Activated naive CD4-positive, alpha-beta T cell treated with Interleukin-2 at 50 U/mL for 16 hours (primary cell): ENCODE data around the gene ZNF189.

ENCODE experiments used
- DNase-seq: peaks from one replicate; pipeline ENCODE4 v3.0.0-alpha.2; 2020

ZNF189 gene

GRCh38 chr9:101427358-101427757 is 28.7 kb downstream of the ZNF189 start:
- DNase-seq, result no peak

GRCh38 chr9:101427957-101428655 is 29.5 kb downstream of the ZNF189 start:
- no peak for DNase-seq

DNA sequence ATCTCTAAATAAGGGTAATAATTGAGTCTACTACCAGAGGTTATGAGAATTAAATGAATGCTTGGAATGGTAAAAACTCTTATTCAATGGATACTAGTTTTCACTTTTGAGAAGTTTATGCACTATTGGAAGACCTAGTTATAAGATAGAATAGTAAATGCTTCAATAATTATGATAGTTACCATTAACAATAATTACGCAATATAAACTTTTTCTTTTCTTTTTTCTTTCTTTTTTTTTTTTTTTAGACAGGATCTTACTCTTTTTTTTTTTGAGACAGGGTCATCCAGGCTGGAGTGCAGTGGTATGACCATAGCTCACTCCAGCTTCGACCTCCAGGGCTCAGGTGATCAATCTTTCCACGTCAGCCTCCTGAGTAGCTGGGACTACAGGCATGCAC is 30.3 kb downstream of the ZNF189 start:
- DNase-seq, result no peak

GRCh38 chr9:101429736-101430135 is 31.1 kb downstream of the ZNF189 start:
- DNase-seq, result no peak

DNA sequence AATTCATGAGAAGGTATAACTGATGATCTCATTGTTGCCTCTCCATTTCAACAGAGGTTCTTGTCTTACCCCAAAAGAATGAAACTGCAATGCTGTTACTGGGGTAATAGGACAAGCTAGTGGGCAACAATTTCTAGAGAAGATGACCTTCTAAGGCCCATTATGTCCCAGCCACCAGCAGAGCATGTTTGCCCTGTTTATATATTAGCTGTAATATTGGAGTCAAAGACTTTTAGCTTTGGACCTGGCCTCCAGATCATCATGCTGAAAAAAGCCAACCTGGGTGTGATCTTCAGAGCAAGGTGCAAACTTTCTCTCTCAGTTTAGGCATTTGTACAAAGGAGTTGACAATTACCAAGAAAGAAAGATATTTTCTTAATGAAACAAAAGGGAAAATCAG is 33.5 kb downstream of the ZNF189 start:
- no peak for DNase-seq

DNA sequence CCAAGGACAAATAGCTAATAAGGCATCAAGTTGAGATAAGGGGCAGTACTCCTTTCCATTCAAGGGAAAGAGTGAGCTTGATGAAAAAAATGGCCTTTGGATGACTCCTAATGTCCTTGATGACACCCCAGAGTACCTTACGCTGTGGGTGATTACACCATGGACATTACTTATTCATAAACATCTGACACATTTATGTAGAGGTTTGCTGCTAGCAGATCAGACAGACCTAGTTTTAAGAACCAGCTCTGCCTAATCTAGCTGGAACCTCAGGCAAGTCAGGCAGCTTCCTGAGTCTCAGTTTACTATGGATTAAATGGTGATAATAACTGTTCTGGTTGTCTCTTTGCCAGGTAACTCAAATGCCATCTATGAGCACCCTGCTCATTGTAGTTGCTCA is 34.1 kb downstream of the ZNF189 start:
- no peak for DNase-seq

- DNase-seq, result no peak
Measured at GRCh38 chr9:101433229-101433628, 34.6 kb downstream of the ZNF189 start.

GRCh38 chr9:101434998-101435397 is 36.3 kb downstream of the ZNF189 start:
- no peak for DNase-seq

DNA sequence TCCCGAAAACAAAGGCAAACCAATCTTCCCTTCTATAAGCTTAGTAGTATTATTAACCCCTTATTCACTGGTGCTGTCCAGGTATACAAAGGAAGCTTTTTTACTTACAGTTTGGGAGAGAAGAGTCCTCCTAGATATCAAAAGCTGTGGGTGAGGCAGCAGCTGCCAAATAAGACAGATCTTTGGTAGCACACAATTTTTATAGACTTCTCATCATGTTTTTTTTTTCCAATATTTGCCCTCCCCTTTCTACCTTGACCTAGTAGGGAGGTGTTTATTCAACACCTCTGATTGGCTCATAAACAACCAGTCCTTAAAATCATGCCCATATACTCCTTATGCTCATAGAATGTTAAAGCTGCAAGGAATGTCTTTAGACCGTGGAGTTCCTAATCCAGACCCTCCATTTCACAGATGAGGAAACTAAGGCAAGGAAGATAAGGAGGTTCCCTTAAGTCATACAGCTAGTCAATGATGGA is 37.0 kb downstream of the ZNF189 start, which contains the start of gene ALDOB:
TSS of gene ALDOB (minus strand) at position 174 of the 479 bp plus-strand sequence. CDS start 4,887 bp downstream, outside the sequence.
- DNase-seq, result no peak

DNA sequence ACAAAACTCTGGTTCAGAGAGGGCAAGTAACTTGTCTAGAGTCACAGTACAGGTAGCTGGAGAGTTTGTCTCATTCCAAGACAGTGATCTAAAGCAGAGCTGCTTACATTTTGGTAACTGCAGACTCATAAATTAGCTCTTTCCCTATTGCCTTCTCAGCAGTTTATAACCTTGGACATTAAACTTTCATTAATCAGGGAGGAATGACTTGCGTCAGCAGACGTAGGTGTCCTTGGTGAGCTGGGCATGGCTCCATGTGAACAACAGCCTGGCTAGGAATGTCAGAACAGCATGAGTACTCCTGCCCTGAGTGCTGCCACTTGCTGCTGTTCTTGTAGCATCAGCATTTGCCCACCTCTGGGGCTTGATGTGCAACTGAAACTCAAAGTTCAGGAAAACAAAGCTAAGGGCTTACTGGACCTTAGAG is 39.2 kb downstream of the ZNF189 start:
- no peak for DNase-seq

- DNase-seq, result no peak
Measured at GRCh38 chr9:101438523-101438922, 39.9 kb downstream of the ZNF189 start.

DNA sequence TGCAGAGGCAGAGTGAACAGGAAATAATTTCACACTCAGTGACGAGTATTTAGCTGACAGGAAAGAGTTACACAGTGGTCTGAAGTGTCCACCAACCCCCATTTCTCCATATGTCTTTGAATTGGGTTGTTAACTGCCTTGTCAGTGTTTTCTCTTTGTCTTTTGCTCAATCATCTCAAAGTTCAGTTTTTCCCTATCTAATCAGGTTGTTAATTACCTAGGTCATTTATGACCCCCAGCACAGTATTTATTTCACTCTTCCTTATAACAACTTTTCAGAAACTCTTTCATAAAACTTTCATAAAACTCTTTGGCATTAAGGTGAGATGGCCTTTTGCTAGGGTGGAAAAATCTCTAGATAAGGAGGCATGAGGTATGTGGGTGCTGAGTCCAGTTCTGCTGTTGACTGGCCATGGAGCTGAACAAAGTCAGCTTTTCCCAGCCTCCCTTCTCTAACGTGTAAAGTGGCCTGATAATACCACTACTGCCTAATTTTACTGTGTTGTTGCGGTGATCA is 42.1 kb downstream of the ZNF189 start:
- DNase-seq, result no peak

DNA sequence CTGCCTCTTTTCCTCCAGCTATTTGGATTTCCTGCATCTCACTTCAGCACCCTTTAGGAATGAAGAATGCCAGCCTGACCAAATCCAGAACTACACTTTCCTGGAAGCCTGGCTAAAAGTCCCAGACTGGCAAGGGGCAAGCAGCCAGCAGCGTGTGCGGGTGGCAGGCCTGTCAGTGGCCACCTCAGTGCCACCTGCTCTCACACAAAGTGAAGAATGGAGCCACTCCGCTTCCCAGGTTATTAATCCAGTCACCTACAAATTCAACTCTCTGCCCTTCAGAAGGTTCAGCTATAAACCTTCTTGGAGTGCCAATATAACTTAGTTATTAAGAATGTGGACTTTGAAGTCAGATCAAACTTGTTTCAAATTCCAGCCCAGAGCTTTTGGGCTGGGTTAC is 43.7 kb downstream of the ZNF189 start:
- DNase-seq, result no peak

- no peak for DNase-seq
Measured at GRCh38 chr9:101442736-101443135, 44.1 kb downstream of the ZNF189 start.

DNA sequence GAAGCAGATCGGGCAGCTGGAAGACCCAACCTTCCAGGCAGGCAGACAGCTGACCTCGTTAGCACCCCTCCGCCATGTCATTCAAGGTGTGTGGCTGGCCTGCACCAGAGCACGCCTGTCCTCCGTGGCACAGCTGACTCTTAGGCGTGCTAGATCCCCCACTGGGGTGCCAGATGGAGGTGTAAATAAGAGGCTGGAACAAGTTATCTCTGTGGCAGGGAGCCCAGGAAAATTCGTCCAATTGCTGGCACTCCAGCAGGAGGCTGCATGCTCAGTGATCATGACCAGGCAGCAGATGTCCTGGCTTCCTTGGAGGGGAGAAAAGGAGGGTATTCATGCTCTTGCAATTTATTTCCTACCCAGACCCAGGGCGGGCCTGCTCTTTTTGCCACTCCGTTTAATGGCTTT is 44.7 kb downstream of the ZNF189 start:
- DNase-seq, result no peak

- DNase-seq, result no peak
Measured at GRCh38 chr9:101445353-101446029, 46.8 kb downstream of the ZNF189 start.

GRCh38 chr9:101446732-101447131 is 48.1 kb downstream of the ZNF189 start:
- no peak for DNase-seq

DNA sequence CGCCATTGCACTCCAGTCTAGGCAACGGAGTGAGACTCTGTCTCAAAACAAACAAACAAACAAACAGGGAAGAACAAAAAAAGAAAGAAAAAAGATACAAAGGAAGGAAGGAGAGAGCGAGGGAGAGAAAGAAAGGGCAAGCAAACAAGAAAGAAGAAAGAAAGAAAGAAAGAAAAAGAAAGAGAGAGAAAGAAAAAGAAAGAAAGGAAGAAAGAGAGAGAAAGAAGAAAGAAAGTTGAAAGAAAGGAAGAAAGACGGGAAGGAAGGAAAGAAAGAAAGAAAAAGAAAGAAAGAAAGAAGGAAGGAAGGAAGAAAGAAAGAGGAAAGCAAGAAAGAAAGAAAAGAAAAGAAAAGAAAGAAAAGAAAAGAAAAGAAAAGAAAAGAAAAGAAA is 50.0 kb downstream of the ZNF189 start:
- DNase-seq, result no peak

DNA sequence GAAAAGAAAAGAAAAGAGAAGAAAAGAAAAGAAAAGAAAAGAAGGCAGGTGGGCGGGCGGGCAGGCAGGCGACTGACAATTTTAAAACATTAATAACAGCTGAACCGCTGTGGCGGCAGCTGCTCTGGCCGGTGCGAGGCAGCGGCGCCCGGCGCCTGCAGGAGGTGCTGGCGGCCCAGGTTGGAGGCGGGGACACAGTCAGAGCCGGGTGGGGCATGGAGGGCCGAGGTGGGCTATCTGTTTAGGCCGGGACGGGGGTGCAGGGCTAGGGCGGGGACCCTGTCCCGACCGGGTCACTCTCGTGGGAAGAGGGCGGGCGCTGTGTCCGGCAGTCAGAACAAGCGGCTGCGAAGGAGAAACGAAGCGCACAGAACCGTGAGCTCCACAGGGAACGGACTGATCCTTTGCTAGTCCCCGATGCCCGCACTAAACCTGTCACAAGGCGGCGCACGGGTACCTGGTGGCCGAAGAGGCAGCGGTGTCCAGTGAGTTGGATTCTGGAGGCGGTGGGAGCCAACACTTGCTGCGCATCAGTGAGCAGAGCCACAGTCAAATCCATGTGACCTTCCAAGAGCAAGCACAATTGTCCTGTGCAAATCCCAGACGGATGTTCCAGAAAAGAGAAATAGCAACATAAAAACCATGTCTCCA is 50.5 kb downstream of the ZNF189 start:
- peak; percentile 48 for DNase-seq

- DNase-seq, result no peak
Measured at GRCh38 chr9:101450931-101451330, 52.3 kb downstream of the ZNF189 start.

DNA sequence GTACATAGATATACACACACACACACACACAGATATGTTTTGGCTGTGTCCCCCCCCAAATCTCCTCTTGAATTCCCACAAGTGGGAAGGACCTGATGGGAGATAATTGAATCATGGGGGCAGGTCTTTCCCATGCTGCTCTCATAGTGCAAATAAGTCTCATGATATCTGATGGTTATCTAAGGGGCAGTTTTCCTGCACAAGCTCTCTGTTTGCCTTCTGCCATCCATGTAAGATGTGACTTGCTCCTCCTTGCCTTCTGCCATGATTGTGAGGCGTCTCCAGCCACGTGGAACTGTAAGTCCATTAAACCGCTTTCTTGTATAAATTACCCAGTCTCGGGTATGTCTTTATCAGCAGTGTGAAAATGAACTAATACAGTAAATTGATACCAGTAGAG is 52.8 kb downstream of the ZNF189 start:
- DNase-seq, result no peak

GRCh38 chr9:101453776-101454570 is 55.3 kb downstream of the ZNF189 start:
- DNase-seq, result no peak
